HepG2 (cell line): ENCODE measurements around the gene RNFT2. TPM values are rescaled to one million over a fixed set of nuclear protein-coding genes. Genes with fewer than 3 reads are reported as not detected.

ENCODE experiments used
- ATAC-seq: fragments of 200-7000 bp; cut with Tn5 transposase; 3 replicates; pipeline ENCODE4 v1.9.1; 2020; ENCODE audit warnings: mild to moderate bottlenecking, moderate library complexity
- BruUV-seq: library from RNA; stranded (reverse); fragments of 400-500 nt; replicated peaks from 2 replicates; lab custom pipeline; 2021; lab: Mats Ljungman, UMichigan
- CTCF ChIA-PET: fragments of 300-600 bp; formaldehyde crosslinking; extraction: SDS; loops from one replicate; lab custom pipeline; 2021; ENCODE audit warnings: low total read pairs, inconsistent platforms, low intra/inter-chr PET ratio; lab: Yijun Ruan, JAX
- POLR2A ChIA-PET: fragments of 350-600 bp; sonication (Branson Sonifier 250); formaldehyde crosslinking; loops from one replicate; lab custom pipeline; 2020; ENCODE audit warnings: antibody characterized with exemption, inconsistent platforms; lab: Yijun Ruan, JAX
- DNase-seq: peaks from one replicate; pipeline ENCODE4 v3.0.0-alpha.2; 2015; ENCODE audit warnings: low spot score
- FAIRE-seq: peaks from 3 replicates; lab custom pipeline; 2011; peaks lifted over from hg19 to GRCh38; lab: Jason Lieb, UNC
- H2AFZ ChIP-seq: one replicate; pipeline ENCODE4 v1.6.1; 2011; ENCODE audit warnings: low read length, inconsistent platforms
- H3K27ac ChIP-seq: fragments of 300-600 bp; 3 replicates; pipeline ENCODE4 v1.8.0; 2011; ENCODE audit warnings: mixed run types, mild to moderate bottlenecking, mixed read lengths, low read length, inconsistent platforms; ENCODE audit not compliant: insufficient read depth; ENCODE audit errors: extremely low read length
- H3K27me3 ChIP-seq, 2 experiments: fragments of 200-600 bp in 1 of 2; 2 replicates in 1 of 2; 3 replicates in 1 of 2; pipeline versions ENCODE4 v1.6.0 to v1.8.0; 2011; ENCODE audit warnings: low read length in 2 of 2, mild to moderate bottlenecking in 2 of 2, moderate library complexity in 2 of 2, inconsistent platforms in 1 of 2; ENCODE audit not compliant: insufficient read depth in 2 of 2, control insufficient read depth in 1 of 2
- H3K36me3 ChIP-seq, 2 experiments: fragments of 200-600 bp in 1 of 2; replicated peaks in 1 of 2; 2 replicates in 1 of 2; 3 replicates in 1 of 2; pipeline versions ENCODE4 v1.5.1 to v1.8.0; 2011; ENCODE audit warnings: low read length in 2 of 2, inconsistent platforms in 1 of 2; ENCODE audit not compliant: insufficient read depth in 2 of 2, control insufficient read depth in 1 of 2
- H3K4me1 ChIP-seq: 2 replicates; pipeline ENCODE4 v1.5.1; 2012; ENCODE audit warnings: low read length, inconsistent platforms; ENCODE audit not compliant: insufficient read depth
- H3K4me2 ChIP-seq: 2 replicates; pipeline ENCODE4 v1.6.0; 2011; ENCODE audit warnings: low read depth, low read length, inconsistent platforms
- H3K4me3 ChIP-seq, 3 experiments: fragments of 200-600 bp in 1 of 3; sonication (generic), shearing (Covaris generic) in 1 of 3; replicated peaks in 1 of 3; 2 replicates each; pipeline ENCODE4 v1.5.1; 2011 to 2016; ENCODE audit warnings: low read length in 3 of 3, inconsistent platforms in 2 of 3, low read depth in 2 of 3, mild to moderate bottlenecking in 2 of 3, control low read depth in 1 of 3, mixed read lengths in 1 of 3; ENCODE audit not compliant: insufficient read depth in 1 of 3
- H3K79me2 ChIP-seq: one replicate; pipeline ENCODE4 v1.6.1; 2011; ENCODE audit warnings: low read length, inconsistent platforms; ENCODE audit not compliant: insufficient read depth
- H3K9ac ChIP-seq: 2 replicates; pipeline ENCODE4 v1.6.0; 2011; ENCODE audit warnings: mild to moderate bottlenecking, low read depth, low read length, inconsistent platforms; ENCODE audit not compliant: insufficient read depth
- H3K9me3 ChIP-seq: 2 replicates; pipeline ENCODE4 v1.5.1; 2012; ENCODE audit warnings: mild to moderate bottlenecking, low read length
- H4K20me1 ChIP-seq: 2 replicates; pipeline ENCODE4 v1.6.0; 2011; ENCODE audit warnings: inconsistent platforms, mild to moderate bottlenecking, low read length, moderate library complexity; ENCODE audit not compliant: insufficient read depth
- ATF7-NPFF ChIP-seq: sonication (generic); formaldehyde crosslinking; IDR thresholded peaks from 2 replicates; pipeline ENCODE4 v1.8.1; 2023; ENCODE audit warnings: mild to moderate bottlenecking, low read depth, missing genetic modification reagents, moderate library complexity
- BCL6 ChIP-seq: IDR thresholded peaks from 2 replicates; pipeline ENCODE4 v1.6.1; 2016; ENCODE audit warnings: missing genetic modification reagents, missing compliant biosample characterization
- CSRNP2 ChIP-seq: sonication (generic); formaldehyde crosslinking; conservative IDR thresholded peaks from 2 replicates; pipeline ENCODE4 v1.8.0; 2022; ENCODE audit warnings: low read depth, missing genetic modification reagents
- HNRNPL ChIP-seq: fragments of 200-400 bp; formaldehyde crosslinking; IDR thresholded peaks from 2 replicates; pipeline ENCODE4 v1.6.1; 2017; ENCODE audit warnings: mild to moderate bottlenecking, low read depth, low read length
- KLF6 ChIP-seq: IDR thresholded peaks from 2 replicates; pipeline ENCODE4 v1.8.0; 2016; ENCODE audit warnings: missing biosample characterization, missing genetic modification reagents
- TCF12 ChIP-seq, 2 experiments: fragments of 450-650 bp in 1 of 2; sonication (generic) in 1 of 2; formaldehyde crosslinking in 1 of 2; IDR thresholded peaks; 2 replicates each; pipeline versions ENCODE4 v1.6.1 to v1.8.0; 2017 to 2022; ENCODE audit warnings: antibody characterized with exemption in 1 of 2, mild to moderate bottlenecking in 1 of 2, missing genetic modification reagents in 1 of 2, moderate library complexity in 1 of 2
- WGBS: methylation state at CpG from one replicate; pipeline ENCODE4 v1.1.6; 2017; ENCODE audit warnings: low lambda C conversion rate; 5-methylcytosine and 5-hydroxymethylcytosine counted together
- in situ Hi-C: cut with HindIII; loops from 2 replicates; pipeline ENCODE4 v1.10.0; 2017; ENCODE audit warnings: low pct_unique_long_range_greater_than_20kb; ENCODE audit not compliant: extremely low pct_ligation_motif_present
- intact Hi-C: fragments of 100-400 bp; cut with micrococcal nuclease; formaldehyde crosslinking; loops from one replicate; pipeline ENCODE4 v1.10.0; 2022; ENCODE audit not compliant: unreplicated experiment
- polyA plus RNA-seq, 8 experiments: library from polyadenylated mRNA; depleted of rRNA in 3 of 8; stranded (reverse) in 7 of 8; unstranded in 1 of 8; fragments of >200 nt; fragmentation: Illumina TruSeq in 4 of 8; extraction: Trizol in 4 of 8; gene quantifications; 2 replicates each; pipeline versions ENCODE4 v1.2.1 to v1.2.3, GENCODE V29; 2011 to 2016; ENCODE audit warnings: low read depth in 4 of 8, missing spikeins in 1 of 8, mixed read lengths in 1 of 8; ENCODE audit not compliant: insufficient read depth in 1 of 8
- total RNA-seq, 5 experiments: library from RNA; depleted of rRNA; stranded (reverse); fragments of >200 nt; fragmentation: Illumina TruSeq; extraction: Trizol; gene quantifications; 2 replicates each; pipeline ENCODE4 v1.2.3, GENCODE V29; 2016; ENCODE audit warnings: low read depth in 1 of 5

The RNFT2 gene
- total and polyA plus RNA-seq, 2 of the 13 experiments (the other 11 are each of a cell fraction or from before 2014, with no cell fraction given): 3.3 to 8.3 TPM

- TF ChIP-seq CSRNP2: no peak
- no peak for TF ChIP-seq KLF6 (CRISPR knock-in tag)
- TF ChIP-seq BCL6 (CRISPR knock-in tag): no peak
- TF ChIP-seq TCF12 (IDR thresholded peaks at IDR 0.05): no peak
- no peak for TF ChIP-seq TCF12 (CRISPR knock-in tag; IDR thresholded peaks at IDR 0.05)
Observed at GRCh38 chr12:116710370-116711150, 27.6 kb upstream of the RNFT2 start (continued).

GRCh38 chr12:116712458-116713303, 25.4 kb upstream of the RNFT2 start:
- no peak for FAIRE-seq
- DNase-seq: no peak
- TF ChIP-seq ATF7-NPFF (CRISPR knock-in tag) (no peak), HNRNPL (no peak)
- H3K27ac ChIP-seq: no peak overlapping the region
- in situ Hi-C loops (no loop called here), intact Hi-C loops (no loop called here)
- no peak overlapping the region for H3K9ac ChIP-seq
- CTCF ChIA-PET: no interaction called here
- peaks cover 6 to 28% of the 10 kb centered on the region in 2 experiments for H3K36me3 ChIP-seq
- 96% methylated on average over 14 of the region's 17 CpGs for WGBS
- no peaks in the 10 kb centered on the region; a peak in 1 of 5 replicates for H3K27me3 ChIP-seq
- no peak overlapping the region for H3K4me2 ChIP-seq
- no TSS peak for BruUV-seq
- no peaks in the 10 kb centered on the region for H3K9me3 ChIP-seq
- H3K79me2 ChIP-seq: no peaks in the 10 kb centered on the region
- POLR2A ChIA-PET: no interaction called here
- no peak overlapping the region for H3K4me3 ChIP-seq
- no peak for ATAC-seq
- no peak overlapping the region for H2AFZ ChIP-seq
- H4K20me1 ChIP-seq: no peaks in the 10 kb centered on the region
- H3K4me1 ChIP-seq: peaks cover 28% of the 10 kb centered on the region
